Measurements from ENCODE around the gene BARHL2. TPM values are rescaled to one million over a fixed set of nuclear protein-coding genes. Genes with fewer than 3 reads are reported as not detected.

BARHL2 gene
- total RNA-seq, 1 donor from 2014 or later = not detected

DNA sequence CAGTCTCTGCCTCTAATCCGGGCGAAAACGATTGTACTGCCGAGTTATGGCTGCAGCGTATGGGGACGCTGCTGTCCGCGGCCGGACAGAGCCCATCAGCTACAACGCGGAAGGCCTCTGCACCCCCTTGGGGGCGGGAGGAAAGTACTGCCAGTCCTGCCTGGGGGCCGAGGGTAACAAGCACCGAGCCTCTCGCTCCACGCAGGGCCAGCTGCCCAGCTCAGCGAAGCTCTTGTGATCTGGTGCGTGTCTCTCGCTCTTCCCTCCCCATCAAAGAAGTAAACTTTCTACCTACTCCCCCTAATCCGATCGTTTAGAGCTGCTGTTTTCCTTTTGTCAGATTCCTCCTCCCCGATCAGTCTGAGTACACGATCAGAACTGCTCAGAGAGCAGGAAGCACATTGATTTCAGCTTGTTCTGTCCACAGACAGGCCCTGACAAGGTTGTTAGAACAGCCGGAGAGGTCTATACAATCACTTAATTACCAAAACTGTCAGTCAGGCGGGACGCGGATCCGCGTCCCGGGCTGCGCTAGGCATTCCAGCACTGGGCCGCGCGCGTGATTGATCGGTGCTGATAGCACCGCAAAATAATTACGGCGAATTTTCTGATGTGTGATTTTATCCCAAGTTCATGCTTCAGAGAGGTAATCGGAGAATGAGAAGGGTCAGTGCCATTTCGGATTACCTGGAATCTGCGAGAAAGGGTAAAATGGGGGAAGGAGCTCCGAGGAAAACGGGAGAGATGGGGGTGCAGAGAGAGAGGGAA is 8.7 kb upstream of the BARHL2 start:
- intact Hi-C loops (cut with micrococcal nuclease) = loop anchor here (10.0 kb wide), 1 partner anchor 239 kb away; no protein-coding TSS in a partner anchor
- DNase-seq (no peak), ATAC-seq (no peak)

DNA sequence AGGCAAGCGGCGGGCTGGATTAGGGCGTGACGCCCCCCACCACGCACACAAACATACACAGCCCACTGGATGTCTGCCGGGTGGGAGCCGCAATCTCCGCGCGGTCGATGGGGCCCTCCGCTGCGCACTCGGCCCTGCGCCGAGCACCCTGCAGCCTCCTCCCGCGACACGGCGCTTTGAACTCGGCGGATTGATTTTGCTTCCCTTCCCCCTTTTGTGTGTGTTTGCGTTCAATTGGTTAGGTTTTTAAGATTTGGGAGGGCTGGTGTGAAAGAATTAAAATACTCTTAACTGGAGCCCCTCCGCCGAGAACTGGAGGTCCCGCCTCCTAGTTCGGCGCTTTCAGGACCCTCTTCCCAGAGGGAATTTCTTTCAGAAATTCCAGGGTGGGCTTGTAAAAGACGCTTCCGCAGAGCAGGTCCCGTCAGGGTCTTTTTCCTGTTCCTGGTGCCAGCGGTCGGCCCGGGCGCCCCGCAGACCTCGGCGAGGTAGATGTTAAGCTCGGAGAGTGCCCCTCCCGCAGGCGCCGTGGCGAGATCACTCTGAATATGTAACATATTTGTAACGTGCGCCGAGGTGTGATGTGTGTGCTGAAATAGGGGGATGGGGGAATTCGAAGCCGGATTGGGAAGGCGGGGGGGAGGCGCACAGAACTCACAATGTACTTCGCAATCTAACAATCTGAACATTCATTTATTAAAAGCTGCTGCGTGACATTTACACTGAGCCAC is 8.0 kb upstream of the BARHL2 start:
- intact Hi-C loops (cut with micrococcal nuclease) = loop anchor here (10.0 kb wide), 1 partner anchor 240 kb away; no protein-coding TSS in a partner anchor
- DNase-seq = no peak
- ATAC-seq = no peak

GRCh38 chr1:90724361-90724760 is 7.3 kb upstream of the BARHL2 start:
- intact Hi-C loops (cut with micrococcal nuclease) = loop anchor here (10.0 kb wide), 1 partner anchor 240 kb away; no protein-coding TSS in a partner anchor
- no peak for ATAC-seq
- DNase-seq = no peak

DNA sequence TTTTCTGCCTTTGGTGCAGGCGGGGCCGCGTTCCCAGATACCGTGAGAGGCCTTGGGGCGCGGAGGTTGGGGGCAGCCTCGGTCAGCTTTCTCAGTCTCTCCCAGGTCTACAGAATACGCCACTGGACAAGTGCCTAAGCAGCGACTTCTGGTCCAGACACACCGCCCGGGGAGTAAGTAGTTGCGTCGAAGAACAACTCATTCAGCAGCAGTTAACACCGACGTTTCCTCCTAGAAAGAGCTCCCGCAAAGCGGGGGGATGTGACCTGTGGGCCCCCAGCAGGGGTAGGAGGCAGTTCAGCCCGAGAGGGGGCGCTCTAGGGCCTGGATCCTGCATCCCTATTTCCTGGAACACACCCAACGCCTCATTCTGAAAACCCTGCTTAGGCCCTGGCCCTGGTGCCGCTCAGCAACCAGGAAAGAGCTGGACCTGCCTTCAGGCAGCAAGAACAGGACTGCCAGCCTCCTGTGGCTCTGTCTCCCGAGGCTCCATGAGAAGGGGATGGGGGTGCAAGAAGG is 6.5 kb upstream of the BARHL2 start:
- DNase-seq = no peak
- intact Hi-C loops (cut with micrococcal nuclease) = loop anchor here (10.0 kb wide), 1 partner anchor 241 kb away; no protein-coding TSS in a partner anchor
- no peak for ATAC-seq

DNA sequence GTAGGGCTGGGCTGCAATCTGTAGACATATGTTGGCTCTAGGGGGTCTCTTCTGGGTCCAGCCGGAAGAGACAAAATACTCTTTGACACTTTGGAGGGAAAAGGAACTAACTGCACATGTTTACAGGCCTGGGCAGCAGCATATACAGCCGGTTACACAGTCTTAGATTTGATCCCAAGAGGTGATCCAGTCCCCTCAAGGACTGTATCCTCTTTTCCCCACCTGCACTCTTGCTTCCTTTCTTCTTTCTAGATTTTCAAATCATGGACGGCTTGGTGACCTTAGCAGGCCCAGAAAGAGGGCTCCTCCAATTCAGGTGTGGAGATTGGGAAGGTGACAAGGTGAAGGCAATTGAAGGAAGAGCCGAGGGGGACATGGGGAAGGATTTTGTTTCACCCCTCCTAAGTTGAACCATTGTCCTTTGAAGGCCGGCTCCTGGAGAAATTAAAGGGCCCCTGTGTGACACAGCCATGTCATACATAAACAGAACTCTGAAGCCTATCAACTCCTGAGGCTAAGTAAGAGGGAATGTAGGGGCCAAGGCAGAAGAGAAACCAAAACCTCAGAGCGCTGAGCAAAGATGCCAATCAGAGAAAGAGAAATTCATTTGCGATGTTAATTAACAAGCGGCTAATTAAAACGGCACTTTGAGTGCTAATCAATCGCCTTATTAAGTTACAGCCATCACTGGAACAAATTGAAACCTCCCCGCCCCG is 5.9 kb upstream of the BARHL2 start:
- DNase-seq = no peak
- ATAC-seq = no peak
- intact Hi-C loops (cut with micrococcal nuclease) = loop anchor here (10.0 kb wide), 1 partner anchor 242 kb away; no protein-coding TSS in a partner anchor

- DNase-seq (no peak), ATAC-seq (no peak)
- intact Hi-C loops (cut with micrococcal nuclease) = loop anchor here (10.0 kb wide), 1 partner anchor 243 kb away; no protein-coding TSS in a partner anchor
These were observed 4.4 kb upstream of the BARHL2 start for GRCh38 chr1:90721210-90722194.

- no peak for ATAC-seq
- no peak for DNase-seq
- intact Hi-C loops (cut with micrococcal nuclease) = loop anchor here (10.0 kb wide), 1 partner anchor 245 kb away; no protein-coding TSS in a partner anchor
These were observed 3.1 kb upstream of the BARHL2 start for GRCh38 chr1:90720145-90720636.

GRCh38 chr1:90719330-90720144 is 2.4 kb upstream of the BARHL2 start:
- intact Hi-C loops (cut with micrococcal nuclease) = loop anchor here (10.0 kb wide), 1 partner anchor 245 kb away; no protein-coding TSS in a partner anchor
- ATAC-seq = no peak
- DNase-seq = no peak

DNA sequence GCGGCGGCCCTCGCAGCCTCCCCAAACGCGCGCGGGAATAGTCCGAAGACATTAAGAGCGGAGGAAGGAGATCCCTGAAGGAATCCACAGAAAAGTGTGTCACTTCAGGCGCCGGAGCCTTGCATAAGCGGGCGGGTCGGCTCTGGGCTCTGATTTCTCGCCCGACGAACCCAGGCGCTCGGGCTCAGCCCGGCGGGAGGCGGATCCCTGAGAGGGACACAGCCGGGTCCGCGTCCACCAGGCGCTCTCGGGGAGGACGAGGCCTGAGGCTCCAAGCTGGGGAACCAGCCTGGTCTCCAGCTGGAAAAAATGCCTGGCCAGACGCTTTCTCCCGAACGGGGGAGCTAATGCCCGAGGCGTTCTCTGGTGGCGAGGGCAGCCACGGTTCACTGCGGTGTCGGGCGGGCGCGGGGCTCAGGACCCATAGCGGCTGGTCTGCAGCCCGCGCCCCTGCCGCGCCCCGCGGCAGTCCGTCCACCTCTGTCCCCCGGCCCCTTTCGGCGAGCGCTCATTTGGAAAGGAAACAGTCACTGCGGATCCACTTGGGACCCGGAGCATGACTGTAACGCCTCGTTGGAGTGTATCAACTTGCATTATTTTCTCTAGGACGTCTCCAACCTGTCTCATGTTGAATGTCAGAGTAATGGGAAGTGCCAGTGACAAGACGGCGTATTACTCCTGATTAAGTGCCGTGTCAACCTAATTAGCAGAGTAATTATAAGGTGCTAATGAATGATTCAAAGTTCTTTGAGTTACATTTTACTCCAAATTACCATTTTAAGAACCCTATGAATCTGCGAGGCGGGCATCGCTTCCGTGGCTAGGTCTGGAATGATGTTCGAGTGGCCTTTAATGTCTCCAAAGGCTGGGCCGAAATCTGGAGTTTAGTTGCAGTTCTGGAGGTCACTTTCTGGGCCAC is 1.6 kb upstream of the BARHL2 start:
- ATAC-seq (no peak), DNase-seq (no peak)
- intact Hi-C loops (cut with micrococcal nuclease) = no loop called here

GRCh38 chr1:90717665-90718410 is 736 bp upstream of the BARHL2 start:
- intact Hi-C loops (cut with micrococcal nuclease) = no loop called here
- no peak for DNase-seq
- ATAC-seq = no peak

- intact Hi-C loops (cut with micrococcal nuclease) = no loop called here
- no peak for DNase-seq
- ATAC-seq = no peak
These were observed 208 bp upstream of the BARHL2 start for GRCh38 chr1:90717356-90717664.

- DNase-seq (no peak), ATAC-seq (no peak)
- intact Hi-C loops (cut with micrococcal nuclease) = no loop called here
These were observed 905 bp downstream of the BARHL2 start for GRCh38 chr1:90716243-90716551.

GRCh38 chr1:90715309-90715708 is 1.8 kb downstream of the BARHL2 start:
- ATAC-seq (no peak), DNase-seq (no peak)
- intact Hi-C loops (cut with micrococcal nuclease) = no loop called here

DNA sequence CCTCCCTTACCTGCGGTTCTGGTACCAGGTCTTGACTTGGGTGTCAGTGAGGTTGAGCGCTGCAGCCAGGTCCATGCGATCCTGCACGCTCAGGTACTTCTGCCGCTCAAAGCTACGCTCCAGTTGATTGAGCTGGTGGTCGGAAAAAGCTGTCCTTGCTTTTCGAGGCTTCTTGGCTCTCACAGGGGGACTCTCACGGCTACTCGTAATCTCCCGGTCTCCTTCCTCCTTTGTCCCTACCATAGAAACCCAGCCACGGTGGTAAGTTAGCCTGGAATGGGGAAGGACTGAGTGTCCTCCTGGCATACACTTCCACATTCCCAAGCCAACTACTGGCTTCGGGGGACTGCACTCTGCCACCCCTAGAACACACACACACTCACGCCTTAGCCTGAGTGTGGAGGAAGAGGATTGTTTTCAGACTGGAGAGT is 2.6 kb downstream of the BARHL2 start:
- ATAC-seq (no peak), DNase-seq (no peak)
- intact Hi-C loops (cut with micrococcal nuclease) = no loop called here

- intact Hi-C loops (cut with micrococcal nuclease) = no loop called here
- no peak for DNase-seq
- ATAC-seq = no peak
These were observed 3.2 kb downstream of the BARHL2 start for GRCh38 chr1:90713741-90714509.

Measured in left ventricle myocardium superior (tissue), 1 donor.